ENCODE data around the gene ACSS3. TPM values are rescaled to one million over a fixed set of nuclear protein-coding genes. Genes with fewer than 3 reads are reported as not detected.
"Not testable (repeated sequence)": the region's sequence is repeated elsewhere in the genome, so short reads cannot be mapped to it uniquely, and the experiment has no call there.

ACSS3 gene
- total and polyA plus RNA-seq, 2 donors (not counting 1 experiment from before 2014, with no cell fraction given) = not detected

GRCh38 chr12:81187686-81188085 lies 109.8 kb downstream of the ACSS3 start:
- Mint-ChIP-seq H3K4me1 (no peaks in the 10 kb centered on the region), H3K4me3 (no peak overlapping the region), H3K9me3 (ENCODE audit: insufficient read depth) (no peaks in the 10 kb centered on the region), H3K27ac (no peak overlapping the region), H3K27me3 (no peaks in the 10 kb centered on the region)
- ATAC-seq (ENCODE audit: low read depth) (no peak), DNase-seq (no peak)
- Histone ChIP-seq H2AFZ (ENCODE audit: insufficient read depth, low read depth, low read length, poor library complexity, severe bottlenecking) (no peak overlapping the region), H3K4me1 (ENCODE audit: control insufficient read depth in 2 of 2, insufficient read depth in 2 of 2, low read length in 2 of 2) (no peaks in the 10 kb centered on the region), H3K27me3 (replicated peaks in 1 of 4; ENCODE audit: control extremely low read depth in 1 of 4, control insufficient read depth in 3 of 4, insufficient read depth in 4 of 4, low read length in 3 of 4) (no peaks in the 10 kb centered on the region), H3K79me2 (ENCODE audit: control insufficient read depth, insufficient read depth, low read length) (no peaks in the 10 kb centered on the region), H3K9me3 (ENCODE audit: control extremely low read depth in 1 of 3, control insufficient read depth in 2 of 3, insufficient read depth in 1 of 3, low read length in 2 of 3) (no peaks in the 10 kb centered on the region), H3K27ac (ENCODE audit: low read length in 2 of 2) (no peak overlapping the region), H3K36me3 (replicated peaks in 1 of 2; ENCODE audit: control extremely low read depth in 1 of 2, control insufficient read depth in 1 of 2, extremely low read depth in 1 of 2, insufficient read depth in 2 of 2, low read length in 1 of 2) (no peaks in the 10 kb centered on the region), H4K20me1 (ENCODE audit: control insufficient read depth, insufficient read depth, low read length, poor library complexity, severe bottlenecking) (no peaks in the 10 kb centered on the region), H3K4me3 (ENCODE audit: control extremely low read depth in 1 of 5, extremely low read depth in 1 of 5, insufficient read depth in 1 of 5, low read depth in 2 of 5, low read length in 4 of 5) (no peak overlapping the region), H3K4me2 (replicated peaks; ENCODE audit: low read depth, low read length, poor library complexity, severe bottlenecking) (no peak overlapping the region), H3K9ac (ENCODE audit: low read length) (no peak overlapping the region)
- 100% methylated on average over 1 of the region's 1 CpG for WGBS (ENCODE audit: insufficient coverage)
- intact Hi-C loops (cut with micrococcal nuclease) = no loop called here
- TF ChIP-seq CTCF (IDR thresholded peaks at IDR 0.05) = no peak
- TF ChIP-seq EZH2 (IDR thresholded peaks at IDR 0.05; ENCODE audit: borderline replicate concordance, insufficient read depth, low read depth, low read length, poor library complexity, severe bottlenecking) = no peak
- ChIA-PET POLR2A (no interaction called here), CTCF (no interaction called here)

- H3K79me2 ChIP-seq (ENCODE audit: control insufficient read depth, insufficient read depth, low read length) = no peaks in the 10 kb centered on the region
- no peaks in the 10 kb centered on the region for H3K4me1 ChIP-seq (ENCODE audit: control insufficient read depth in 2 of 2, insufficient read depth in 2 of 2, low read length in 2 of 2)
- DNase-seq (no peak), ATAC-seq (ENCODE audit: low read depth) (no peak)
- H3K4me3 ChIP-seq (ENCODE audit: control extremely low read depth in 1 of 5, extremely low read depth in 1 of 5, insufficient read depth in 1 of 5, low read depth in 2 of 5, low read length in 4 of 5) = no peak overlapping the region
- Mint-ChIP-seq H3K4me1 (no peaks in the 10 kb centered on the region), H3K9me3 (ENCODE audit: insufficient read depth) (peaks cover 2% of the 10 kb centered on the region), H3K27ac (no peak overlapping the region), H3K4me3 (no peak overlapping the region), H3K27me3 (no peaks in the 10 kb centered on the region)
- no CpG with 5 or more reads among the region's 3 CpGs for WGBS (ENCODE audit: insufficient coverage)
- no peaks in the 10 kb centered on the region for H3K36me3 ChIP-seq (replicated peaks in 1 of 2; ENCODE audit: control extremely low read depth in 1 of 2, control insufficient read depth in 1 of 2, extremely low read depth in 1 of 2, insufficient read depth in 2 of 2, low read length in 1 of 2)
- no peaks in the 10 kb centered on the region for H4K20me1 ChIP-seq (ENCODE audit: control insufficient read depth, insufficient read depth, low read length, poor library complexity, severe bottlenecking)
- H3K27me3 ChIP-seq (replicated peaks in 1 of 4; ENCODE audit: control extremely low read depth in 1 of 4, control insufficient read depth in 3 of 4, insufficient read depth in 4 of 4, low read length in 3 of 4) = no peaks in the 10 kb centered on the region
- no peak overlapping the region for H2AFZ ChIP-seq (ENCODE audit: insufficient read depth, low read depth, low read length, poor library complexity, severe bottlenecking)
- H3K9me3 ChIP-seq (ENCODE audit: control extremely low read depth in 1 of 3, control insufficient read depth in 2 of 3, insufficient read depth in 1 of 3, low read length in 2 of 3) = no peaks in the 10 kb centered on the region
- no peak overlapping the region for H3K27ac ChIP-seq (ENCODE audit: low read length in 2 of 2)
- H3K9ac ChIP-seq (ENCODE audit: low read length) = no peak overlapping the region
- intact Hi-C loops (cut with micrococcal nuclease) = no loop called here
- no peak for TF ChIP-seq CTCF (IDR thresholded peaks at IDR 0.05)
- no peak for TF ChIP-seq EZH2 (IDR thresholded peaks at IDR 0.05; ENCODE audit: borderline replicate concordance, insufficient read depth, low read depth, low read length, poor library complexity, severe bottlenecking)
- ChIA-PET CTCF (no interaction called here), POLR2A (no interaction called here)
- H3K4me2 ChIP-seq (replicated peaks; ENCODE audit: low read depth, low read length, poor library complexity, severe bottlenecking) = no peak overlapping the region
These were observed 118.7 kb downstream of the ACSS3 start for GRCh38 chr12:81196595-81196994.

GRCh38 chr12:81200561-81200960 lies 122.7 kb downstream of the ACSS3 start:
- H2AFZ ChIP-seq (ENCODE audit: insufficient read depth, low read depth, low read length, poor library complexity, severe bottlenecking); H3K27ac ChIP-seq (ENCODE audit: low read length in 2 of 2); H3K4me3 Mint-ChIP-seq; intact Hi-C loops (cut with micrococcal nuclease); DNase-seq; H3K79me2 ChIP-seq (ENCODE audit: control insufficient read depth, insufficient read depth, low read length); H3K36me3 ChIP-seq (replicated peaks in 1 of 2; ENCODE audit: control extremely low read depth in 1 of 2, control insufficient read depth in 1 of 2, extremely low read depth in 1 of 2, insufficient read depth in 2 of 2, low read length in 1 of 2); H3K9ac ChIP-seq (ENCODE audit: low read length); H3K9me3 ChIP-seq (ENCODE audit: control extremely low read depth in 1 of 3, control insufficient read depth in 2 of 3, insufficient read depth in 1 of 3, low read length in 2 of 3); H3K4me3 ChIP-seq (ENCODE audit: control extremely low read depth in 1 of 5, extremely low read depth in 1 of 5, insufficient read depth in 1 of 5, low read depth in 2 of 5, low read length in 4 of 5); H3K4me1 ChIP-seq (ENCODE audit: control insufficient read depth in 2 of 2, insufficient read depth in 2 of 2, low read length in 2 of 2); H3K4me1 Mint-ChIP-seq; ATAC-seq (ENCODE audit: low read depth); H3K27me3 Mint-ChIP-seq; POLR2A ChIA-PET; CTCF ChIA-PET; H4K20me1 ChIP-seq (ENCODE audit: control insufficient read depth, insufficient read depth, low read length, poor library complexity, severe bottlenecking); H3K4me2 ChIP-seq (replicated peaks; ENCODE audit: low read depth, low read length, poor library complexity, severe bottlenecking); H3K9me3 Mint-ChIP-seq (ENCODE audit: insufficient read depth); H3K27ac Mint-ChIP-seq; H3K27me3 ChIP-seq (replicated peaks in 1 of 4; ENCODE audit: control extremely low read depth in 1 of 4, control insufficient read depth in 3 of 4, insufficient read depth in 4 of 4, low read length in 3 of 4): not testable (repeated sequence)
- 49% methylated on average over 2 of the region's 6 CpGs for WGBS (ENCODE audit: insufficient coverage)
